Esophagus squamous epithelium (tissue), 4 donors: ENCODE measurements around the gene CTNNA3.

Experiments
- POLR2A ChIP-seq, 4 donors: fragments of 450-650 bp; IDR thresholded peaks; one replicate each; pipeline ENCODE4 v1.6.1; 2017; ENCODE audit warnings: antibody characterized with exemption in 4 of 4, mild to moderate bottlenecking in 4 of 4, moderate library complexity in 3 of 4
- TF ChIP-seq, protein P1 (sequence below), 6 experiments: fragments of 450-650 bp in 4 of 6; fragments of 200-600 bp in 2 of 6; sonication (generic) in 2 of 6; IDR thresholded peaks; one replicate each; pipeline ENCODE4 v1.5.1; 2016 to 2019; ENCODE audit warnings: antibody characterized with exemption in 6 of 6, mild to moderate bottlenecking in 4 of 6, moderate library complexity in 4 of 6

DNA sequence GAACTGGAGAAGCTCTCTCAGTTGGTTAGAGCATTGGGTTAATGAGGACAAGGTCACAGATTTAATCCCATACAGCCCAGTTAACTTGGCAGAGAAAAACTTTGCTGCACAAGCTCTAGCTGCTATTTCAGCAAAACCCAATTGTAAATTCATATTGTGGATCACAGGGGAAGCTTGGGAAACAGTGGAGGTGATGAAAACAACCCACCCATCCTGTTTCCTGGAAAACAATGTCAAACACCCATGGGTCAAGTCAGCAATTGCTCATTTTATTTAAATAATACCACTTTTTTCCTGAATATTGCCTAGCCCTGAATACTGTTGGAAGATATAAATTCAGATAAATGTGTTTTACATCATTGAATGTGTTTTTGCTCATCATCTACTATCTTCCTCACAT lies 1670.8 kb downstream of the CTNNA3 start:
- TF ChIP-seq, protein P1, sequence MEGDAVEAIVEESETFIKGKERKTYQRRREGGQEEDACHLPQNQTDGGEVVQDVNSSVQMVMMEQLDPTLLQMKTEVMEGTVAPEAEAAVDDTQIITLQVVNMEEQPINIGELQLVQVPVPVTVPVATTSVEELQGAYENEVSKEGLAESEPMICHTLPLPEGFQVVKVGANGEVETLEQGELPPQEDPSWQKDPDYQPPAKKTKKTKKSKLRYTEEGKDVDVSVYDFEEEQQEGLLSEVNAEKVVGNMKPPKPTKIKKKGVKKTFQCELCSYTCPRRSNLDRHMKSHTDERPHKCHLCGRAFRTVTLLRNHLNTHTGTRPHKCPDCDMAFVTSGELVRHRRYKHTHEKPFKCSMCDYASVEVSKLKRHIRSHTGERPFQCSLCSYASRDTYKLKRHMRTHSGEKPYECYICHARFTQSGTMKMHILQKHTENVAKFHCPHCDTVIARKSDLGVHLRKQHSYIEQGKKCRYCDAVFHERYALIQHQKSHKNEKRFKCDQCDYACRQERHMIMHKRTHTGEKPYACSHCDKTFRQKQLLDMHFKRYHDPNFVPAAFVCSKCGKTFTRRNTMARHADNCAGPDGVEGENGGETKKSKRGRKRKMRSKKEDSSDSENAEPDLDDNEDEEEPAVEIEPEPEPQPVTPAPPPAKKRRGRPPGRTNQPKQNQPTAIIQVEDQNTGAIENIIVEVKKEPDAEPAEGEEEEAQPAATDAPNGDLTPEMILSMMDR (IDR thresholded peaks at IDR 0.05) = no peak
- TF ChIP-seq POLR2A (IDR thresholded peaks at IDR 0.05) = no peak
